Liver (tissue), 9 donors: ENCODE measurements around the gene PTGIS. TPM values are rescaled to one million over a fixed set of nuclear protein-coding genes. Genes with fewer than 3 reads are reported as not detected.

Experiments used
- DNase-seq: peaks from one replicate; pipeline ENCODE4 v3.0.0-alpha.2; 2017; ENCODE audit warnings: low spot score
- H3K27ac ChIP-seq, 2 donors: one replicate each; pipeline ENCODE4 v1.7.0; 2013; ENCODE audit warnings: inconsistent platforms in 2 of 2, low read length in 2 of 2, control low read depth in 1 of 2, low read depth in 1 of 2, mild to moderate bottlenecking in 1 of 2
- H3K27me3 ChIP-seq, 4 donors: one replicate each; pipeline versions ENCODE4 v1.6.1 to v1.7.0; 2013; ENCODE audit warnings: low read length in 3 of 4, inconsistent platforms in 1 of 4, mild to moderate bottlenecking in 1 of 4, moderate library complexity in 1 of 4; ENCODE audit not compliant: control insufficient read depth in 4 of 4, insufficient read depth in 4 of 4
- H3K36me3 ChIP-seq, 4 donors: one replicate each; pipeline versions ENCODE4 v1.6.1 to v1.7.0; 2013; ENCODE audit warnings: low read length in 3 of 4, mild to moderate bottlenecking in 3 of 4, low read depth in 1 of 4, moderate library complexity in 1 of 4; ENCODE audit not compliant: control insufficient read depth in 4 of 4, insufficient read depth in 3 of 4
- H3K4me1 ChIP-seq, 4 donors: one replicate each; pipeline versions ENCODE4 v1.6.1 to v1.7.0; 2013; ENCODE audit warnings: low read length in 3 of 4, mild to moderate bottlenecking in 3 of 4, moderate library complexity in 1 of 4; ENCODE audit not compliant: control insufficient read depth in 4 of 4, insufficient read depth in 4 of 4
- H3K4me3 ChIP-seq, 3 donors: one replicate each; pipeline versions ENCODE4 v1.6.1 to v1.7.0; 2013; ENCODE audit warnings: low read length in 3 of 3, control low read depth in 1 of 3, low read depth in 1 of 3, mild to moderate bottlenecking in 1 of 3
- H3K9ac ChIP-seq, 2 donors: one replicate each; pipeline ENCODE4 v1.7.0; 2013; ENCODE audit warnings: low read length in 2 of 2, mild to moderate bottlenecking in 2 of 2, moderate library complexity in 2 of 2, control low read depth in 1 of 2, low read depth in 1 of 2
- H3K9me3 ChIP-seq, 4 donors: one replicate each; pipeline versions ENCODE4 v1.6.1 to v1.7.0; 2013; ENCODE audit warnings: low read length in 3 of 4; ENCODE audit not compliant: control insufficient read depth in 4 of 4
- FOXA1 ChIP-seq: IDR thresholded peaks from 2 replicates; pipeline ENCODE4 v1.6.1; 2016; ENCODE audit warnings: antibody characterized with exemption
- FOXA2 ChIP-seq: IDR thresholded peaks from 2 replicates; pipeline ENCODE4 v1.6.1; 2016; ENCODE audit warnings: antibody characterized with exemption
- HNF4A ChIP-seq, 2 donors: conservative IDR thresholded peaks; 2 replicates each; pipeline ENCODE4 v1.6.1; 2016; ENCODE audit warnings: antibody characterized with exemption in 2 of 2, mild to moderate bottlenecking in 2 of 2
- HNF4G ChIP-seq: IDR thresholded peaks from 2 replicates; pipeline ENCODE4 v1.6.1; 2016; ENCODE audit warnings: antibody characterized with exemption
- NR2F2 ChIP-seq: IDR thresholded peaks from 2 replicates; pipeline ENCODE4 v1.6.1; 2016; ENCODE audit warnings: antibody characterized with exemption
- RAD21 ChIP-seq, 2 donors: IDR thresholded peaks; 2 replicates each; pipeline ENCODE4 v1.6.1; 2016; ENCODE audit warnings: antibody characterized with exemption in 2 of 2, mild to moderate bottlenecking in 2 of 2
- RXRA ChIP-seq, 2 donors: IDR thresholded peaks; 2 replicates each; pipeline ENCODE4 v1.6.1; 2017 to 2018; ENCODE audit warnings: antibody characterized with exemption in 2 of 2, mild to moderate bottlenecking in 1 of 2
- YY1 ChIP-seq: IDR thresholded peaks from 2 replicates; pipeline ENCODE4 v1.6.1; 2016; ENCODE audit warnings: antibody characterized with exemption, mild to moderate bottlenecking
- WGBS: extraction: QIAGEN DNeasy Blood & Tissue Kit; methylation state at CpG from one replicate; pipeline ENCODE4 v1.1.7; 2013; 5-methylcytosine and 5-hydroxymethylcytosine counted together
- polyA plus RNA-seq, 2 donors: library from polyadenylated mRNA; stranded (reverse) in 1 of 2; unstranded in 1 of 2; fragments of 200-250 nt in 1 of 2; fragments of >200 nt in 1 of 2; fragmentation: Nextera tagmentation in 1 of 2; extraction: Ambion mirVana in 1 of 2; gene quantifications; one replicate each; pipeline versions ENCODE4 v1.2.1 to v1.2.3, GENCODE V29; 2013 to 2015
- total RNA-seq, 2 donors: library from RNA; depleted of rRNA; stranded (reverse); fragments of >200 nt; gene quantifications; one replicate each; pipeline ENCODE4 v1.2.3, GENCODE V29; 2014
- TF ChIP-seq, protein P1 (sequence below): IDR thresholded peaks from 2 replicates; pipeline ENCODE4 v1.6.1; 2016; ENCODE audit warnings: antibody characterized with exemption
- TF ChIP-seq, protein P2 (sequence below): IDR thresholded peaks from 2 replicates; pipeline ENCODE4 v1.6.1; 2016; ENCODE audit warnings: antibody characterized with exemption
- TF ChIP-seq, protein P3 (sequence below): IDR thresholded peaks from 2 replicates; pipeline ENCODE4 v1.6.1; 2016; ENCODE audit warnings: antibody characterized with exemption
- TF ChIP-seq, protein P4 (sequence below): IDR thresholded peaks from 2 replicates; pipeline ENCODE4 v1.6.1; 2016; ENCODE audit warnings: antibody characterized with exemption, mild to moderate bottlenecking
- TF ChIP-seq, protein P5 (sequence below): fragments of 150-350 bp; IDR thresholded peaks from 2 replicates; pipeline ENCODE4 v1.5.1; 2017; ENCODE audit warnings: improper control_type of control experiment, low read depth, low read length; ENCODE audit not compliant: missing input control
- donor health status: healthy.
- donor health status: healthy.
- donor health status: healthy.
- donor health status: healthy.
- donor health status: healthy.

Gene PTGIS
- total and polyA plus RNA-seq, 4 donors: 2.2 to 6.3 (median 3.8) TPM

DNA sequence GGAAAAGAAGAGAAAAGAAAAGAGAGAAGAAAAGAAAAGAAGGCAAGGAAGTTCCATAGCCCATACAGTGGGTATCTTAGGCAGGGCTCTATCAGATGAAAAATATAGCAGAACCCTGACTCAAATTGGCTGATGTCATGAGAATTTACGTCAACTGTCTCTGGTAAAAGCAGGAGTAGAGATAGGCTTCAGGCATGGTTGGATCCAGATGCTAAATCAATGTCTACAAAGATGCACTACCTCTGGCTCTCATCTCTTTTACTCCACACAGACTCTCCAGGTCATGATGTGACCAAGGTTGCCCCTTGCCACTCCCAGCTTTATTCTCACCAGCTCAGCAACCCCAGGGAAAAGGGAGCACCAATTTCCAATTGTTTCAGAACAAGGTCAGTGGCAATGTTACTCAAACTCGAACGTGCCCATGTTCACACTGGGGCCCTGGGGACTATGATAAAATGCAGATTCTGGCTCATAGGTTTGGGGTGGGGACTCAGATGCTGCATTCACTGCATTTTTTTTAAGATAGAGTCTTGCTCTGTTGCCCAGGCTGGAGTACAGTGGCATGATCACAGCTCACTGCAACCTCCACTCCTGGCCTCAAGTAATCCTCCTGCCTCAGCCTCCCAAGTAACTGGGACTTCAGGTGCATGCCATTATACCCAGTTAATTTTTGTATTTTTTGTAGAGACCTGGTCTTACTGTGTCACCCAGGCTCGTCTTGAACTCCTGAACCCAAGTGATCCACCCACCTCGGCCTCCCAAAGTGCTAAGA is 33.4 kb upstream of the PTGIS start:
- DNase-seq: no peak
- peaks cover 0 to 9% (median 3%) of the 10 kb centered on the region in 4 donors for H3K4me1 ChIP-seq
- no peak overlapping the region for H3K4me3 ChIP-seq
- H3K36me3 ChIP-seq: no peaks in the 10 kb centered on the region
- WGBS: 94% methylated on average over 5 of the region's 5 CpGs
- H3K27ac ChIP-seq: no peak overlapping the region
- H3K27me3 ChIP-seq: no peaks in the 10 kb centered on the region
- no peaks in the 10 kb centered on the region for H3K9me3 ChIP-seq
- no peak overlapping the region for H3K9ac ChIP-seq
- TF ChIP-seq, protein P1, sequence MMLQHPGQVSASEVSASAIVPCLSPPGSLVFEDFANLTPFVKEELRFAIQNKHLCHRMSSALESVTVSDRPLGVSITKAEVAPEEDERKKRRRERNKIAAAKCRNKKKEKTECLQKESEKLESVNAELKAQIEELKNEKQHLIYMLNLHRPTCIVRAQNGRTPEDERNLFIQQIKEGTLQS: no peak
- TF ChIP-seq, protein P2, sequence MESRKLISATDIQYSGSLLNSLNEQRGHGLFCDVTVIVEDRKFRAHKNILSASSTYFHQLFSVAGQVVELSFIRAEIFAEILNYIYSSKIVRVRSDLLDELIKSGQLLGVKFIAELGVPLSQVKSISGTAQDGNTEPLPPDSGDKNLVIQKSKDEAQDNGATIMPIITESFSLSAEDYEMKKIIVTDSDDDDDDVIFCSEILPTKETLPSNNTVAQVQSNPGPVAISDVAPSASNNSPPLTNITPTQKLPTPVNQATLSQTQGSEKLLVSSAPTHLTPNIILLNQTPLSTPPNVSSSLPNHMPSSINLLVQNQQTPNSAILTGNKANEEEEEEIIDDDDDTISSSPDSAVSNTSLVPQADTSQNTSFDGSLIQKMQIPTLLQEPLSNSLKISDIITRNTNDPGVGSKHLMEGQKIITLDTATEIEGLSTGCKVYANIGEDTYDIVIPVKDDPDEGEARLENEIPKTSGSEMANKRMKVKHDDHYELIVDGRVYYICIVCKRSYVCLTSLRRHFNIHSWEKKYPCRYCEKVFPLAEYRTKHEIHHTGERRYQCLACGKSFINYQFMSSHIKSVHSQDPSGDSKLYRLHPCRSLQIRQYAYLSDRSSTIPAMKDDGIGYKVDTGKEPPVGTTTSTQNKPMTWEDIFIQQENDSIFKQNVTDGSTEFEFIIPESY: no peak
- TF ChIP-seq FOXA1 (no peak), HNF4G (no peak), FOXA2 (no peak), RAD21 (IDR thresholded peaks at IDR 0.05) (no peak), HNF4A (conservative IDR thresholded peaks at IDR 0.05) (no peak), RXRA (IDR thresholded peaks at IDR 0.05) (no peak)
- TF ChIP-seq, protein P3, sequence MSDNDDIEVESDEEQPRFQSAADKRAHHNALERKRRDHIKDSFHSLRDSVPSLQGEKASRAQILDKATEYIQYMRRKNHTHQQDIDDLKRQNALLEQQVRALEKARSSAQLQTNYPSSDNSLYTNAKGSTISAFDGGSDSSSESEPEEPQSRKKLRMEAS: no peak
- TF ChIP-seq, protein P4, sequence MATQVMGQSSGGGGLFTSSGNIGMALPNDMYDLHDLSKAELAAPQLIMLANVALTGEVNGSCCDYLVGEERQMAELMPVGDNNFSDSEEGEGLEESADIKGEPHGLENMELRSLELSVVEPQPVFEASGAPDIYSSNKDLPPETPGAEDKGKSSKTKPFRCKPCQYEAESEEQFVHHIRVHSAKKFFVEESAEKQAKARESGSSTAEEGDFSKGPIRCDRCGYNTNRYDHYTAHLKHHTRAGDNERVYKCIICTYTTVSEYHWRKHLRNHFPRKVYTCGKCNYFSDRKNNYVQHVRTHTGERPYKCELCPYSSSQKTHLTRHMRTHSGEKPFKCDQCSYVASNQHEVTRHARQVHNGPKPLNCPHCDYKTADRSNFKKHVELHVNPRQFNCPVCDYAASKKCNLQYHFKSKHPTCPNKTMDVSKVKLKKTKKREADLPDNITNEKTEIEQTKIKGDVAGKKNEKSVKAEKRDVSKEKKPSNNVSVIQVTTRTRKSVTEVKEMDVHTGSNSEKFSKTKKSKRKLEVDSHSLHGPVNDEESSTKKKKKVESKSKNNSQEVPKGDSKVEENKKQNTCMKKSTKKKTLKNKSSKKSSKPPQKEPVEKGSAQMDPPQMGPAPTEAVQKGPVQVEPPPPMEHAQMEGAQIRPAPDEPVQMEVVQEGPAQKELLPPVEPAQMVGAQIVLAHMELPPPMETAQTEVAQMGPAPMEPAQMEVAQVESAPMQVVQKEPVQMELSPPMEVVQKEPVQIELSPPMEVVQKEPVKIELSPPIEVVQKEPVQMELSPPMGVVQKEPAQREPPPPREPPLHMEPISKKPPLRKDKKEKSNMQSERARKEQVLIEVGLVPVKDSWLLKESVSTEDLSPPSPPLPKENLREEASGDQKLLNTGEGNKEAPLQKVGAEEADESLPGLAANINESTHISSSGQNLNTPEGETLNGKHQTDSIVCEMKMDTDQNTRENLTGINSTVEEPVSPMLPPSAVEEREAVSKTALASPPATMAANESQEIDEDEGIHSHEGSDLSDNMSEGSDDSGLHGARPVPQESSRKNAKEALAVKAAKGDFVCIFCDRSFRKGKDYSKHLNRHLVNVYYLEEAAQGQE: no peak
- TF ChIP-seq, protein P5, sequence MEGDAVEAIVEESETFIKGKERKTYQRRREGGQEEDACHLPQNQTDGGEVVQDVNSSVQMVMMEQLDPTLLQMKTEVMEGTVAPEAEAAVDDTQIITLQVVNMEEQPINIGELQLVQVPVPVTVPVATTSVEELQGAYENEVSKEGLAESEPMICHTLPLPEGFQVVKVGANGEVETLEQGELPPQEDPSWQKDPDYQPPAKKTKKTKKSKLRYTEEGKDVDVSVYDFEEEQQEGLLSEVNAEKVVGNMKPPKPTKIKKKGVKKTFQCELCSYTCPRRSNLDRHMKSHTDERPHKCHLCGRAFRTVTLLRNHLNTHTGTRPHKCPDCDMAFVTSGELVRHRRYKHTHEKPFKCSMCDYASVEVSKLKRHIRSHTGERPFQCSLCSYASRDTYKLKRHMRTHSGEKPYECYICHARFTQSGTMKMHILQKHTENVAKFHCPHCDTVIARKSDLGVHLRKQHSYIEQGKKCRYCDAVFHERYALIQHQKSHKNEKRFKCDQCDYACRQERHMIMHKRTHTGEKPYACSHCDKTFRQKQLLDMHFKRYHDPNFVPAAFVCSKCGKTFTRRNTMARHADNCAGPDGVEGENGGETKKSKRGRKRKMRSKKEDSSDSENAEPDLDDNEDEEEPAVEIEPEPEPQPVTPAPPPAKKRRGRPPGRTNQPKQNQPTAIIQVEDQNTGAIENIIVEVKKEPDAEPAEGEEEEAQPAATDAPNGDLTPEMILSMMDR: no peak

DNA sequence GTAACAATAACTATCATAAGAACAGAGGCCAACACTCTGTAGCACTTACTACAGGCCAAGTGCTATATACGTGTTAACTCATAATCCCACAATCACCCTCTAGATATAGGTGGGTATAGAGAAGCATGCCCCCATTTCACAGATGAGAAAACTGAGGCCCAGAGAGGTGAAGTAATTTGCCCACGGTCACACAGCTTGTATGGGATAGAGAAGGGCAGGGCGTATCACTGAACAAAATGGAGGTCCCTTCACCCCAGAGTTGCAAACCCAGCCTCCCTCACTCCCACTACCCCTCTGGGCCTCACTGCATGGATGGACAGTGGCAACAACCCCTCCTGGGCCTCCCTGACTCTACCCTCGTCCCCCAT is 31.8 kb upstream of the PTGIS start:
- H3K4me3 ChIP-seq: no peak overlapping the region
- no peak overlapping the region for H3K27ac ChIP-seq
- H3K9ac ChIP-seq: no peak overlapping the region
- no peaks in the 10 kb centered on the region for H3K9me3 ChIP-seq
- no peaks in the 10 kb centered on the region for H3K36me3 ChIP-seq
- DNase-seq: no peak
- 96% methylated on average over 4 of the region's 4 CpGs for WGBS
- H3K4me1 ChIP-seq: peaks cover 0 to 4% (median 2%) of the 10 kb centered on the region in 4 donors
- no peaks in the 10 kb centered on the region for H3K27me3 ChIP-seq
- TF ChIP-seq, protein P4: no peak
- TF ChIP-seq NR2F2 (no peak), YY1 (no peak), HNF4G (no peak), FOXA2 (no peak), RXRA (IDR thresholded peaks at IDR 0.05) (no peak)
- TF ChIP-seq, protein P3: no peak
- TF ChIP-seq, protein P5: no peak
- TF ChIP-seq, protein P2: no peak
